H9 (cell line): ENCODE results near the gene RND1. TPM values are rescaled to one million over a fixed set of nuclear protein-coding genes. Genes with fewer than 3 reads are reported as not detected.

Experiments
- DNase-seq: peaks from one replicate; pipeline ENCODE4 v3.0.0-alpha.2; 2017
- H2AFZ ChIP-seq: one replicate; pipeline ENCODE4 v1.6.1; 2013; ENCODE audit warnings: mild to moderate bottlenecking, low read length, control low read depth, moderate library complexity
- H2AK5ac ChIP-seq: 2 replicates; pipeline ENCODE4 v1.6.1; 2013; ENCODE audit warnings: low read length, control low read depth, mixed read lengths; ENCODE audit not compliant: insufficient read length
- H2BK120ac ChIP-seq: one replicate; pipeline ENCODE4 v1.6.1; 2013; ENCODE audit warnings: low read depth, mild to moderate bottlenecking, low read length, control low read depth, inconsistent platforms; ENCODE audit not compliant: poor library complexity, severe bottlenecking
- H2BK12ac ChIP-seq: 2 replicates; pipeline ENCODE4 v1.6.1; 2013; ENCODE audit warnings: low read length, control low read depth, mixed read lengths, low read depth; ENCODE audit not compliant: insufficient read length
- H2BK15ac ChIP-seq: 2 replicates; pipeline ENCODE4 v1.6.1; 2013; ENCODE audit warnings: low read depth, low read length, control low read depth
- H2BK20ac ChIP-seq: one replicate; pipeline ENCODE4 v1.6.1; 2013; ENCODE audit warnings: low read depth, mild to moderate bottlenecking, low read length, control low read depth, inconsistent platforms; ENCODE audit not compliant: poor library complexity, severe bottlenecking
- H2BK5ac ChIP-seq: 2 replicates; pipeline ENCODE4 v1.6.1; 2013; ENCODE audit warnings: low read length, control low read depth, mixed read lengths; ENCODE audit not compliant: insufficient read length
- H3K14ac ChIP-seq: 2 replicates; pipeline ENCODE4 v1.6.1; 2013; ENCODE audit warnings: low read length, control low read depth; ENCODE audit not compliant: insufficient read depth
- H3K18ac ChIP-seq: 2 replicates; pipeline ENCODE4 v1.6.1; 2013; ENCODE audit warnings: low read depth, mild to moderate bottlenecking, mixed read lengths, low read length, control low read depth; ENCODE audit not compliant: insufficient read length
- H3K23ac ChIP-seq: 2 replicates; pipeline ENCODE4 v1.6.1; 2013; ENCODE audit warnings: low read length, control low read depth, mixed read lengths, low read depth; ENCODE audit not compliant: insufficient read length
- H3K23me2 ChIP-seq: 2 replicates; pipeline ENCODE4 v1.6.1; 2013; ENCODE audit warnings: low read depth, mild to moderate bottlenecking, mixed read lengths, low read length, control low read depth; ENCODE audit not compliant: insufficient read length, poor library complexity, severe bottlenecking
- H3K27ac ChIP-seq: 2 replicates; pipeline ENCODE4 v1.5.1; 2013; ENCODE audit warnings: low read length, control low read depth, mixed read lengths, low read depth; ENCODE audit not compliant: insufficient read length
- H3K27me3 ChIP-seq: 2 replicates; pipeline ENCODE4 v1.6.1; 2013; ENCODE audit warnings: low read length, control low read depth, inconsistent platforms; ENCODE audit not compliant: insufficient read depth
- H3K4ac ChIP-seq: 2 replicates; pipeline ENCODE4 v1.6.1; 2013; ENCODE audit warnings: low read depth, mild to moderate bottlenecking, control low read depth, inconsistent platforms, low read length, moderate library complexity
- H3K4me1 ChIP-seq: 2 replicates; pipeline ENCODE4 v1.6.1; 2013; ENCODE audit warnings: low read length, control low read depth, inconsistent platforms; ENCODE audit not compliant: insufficient read depth
- H3K4me2 ChIP-seq: 2 replicates; pipeline ENCODE4 v1.6.1; 2013; ENCODE audit warnings: low read length, control low read depth, mixed read lengths; ENCODE audit not compliant: insufficient read length, insufficient read depth
- H3K56ac ChIP-seq: 2 replicates; pipeline ENCODE4 v1.6.1; 2013; ENCODE audit warnings: low read depth, mild to moderate bottlenecking, mixed read lengths, low read length, control low read depth; ENCODE audit not compliant: insufficient read length
- H3K79me1 ChIP-seq: 2 replicates; pipeline ENCODE4 v1.6.1; 2013; ENCODE audit warnings: low read depth, mild to moderate bottlenecking, moderate library complexity, low read length, control low read depth, inconsistent platforms; ENCODE audit not compliant: insufficient read depth, poor library complexity, severe bottlenecking
- H3K79me2 ChIP-seq: 2 replicates; pipeline ENCODE4 v1.6.1; 2013; ENCODE audit warnings: low read length, control low read depth, inconsistent platforms; ENCODE audit not compliant: insufficient read depth
- H3K9ac ChIP-seq: 2 replicates; pipeline ENCODE4 v1.6.1; 2013; ENCODE audit warnings: low read length, control low read depth, mixed read lengths; ENCODE audit not compliant: insufficient read length; ENCODE audit errors: extremely low read depth
- H3K9me3 ChIP-seq: one replicate; pipeline ENCODE4 v1.6.1; 2013; ENCODE audit warnings: low read depth, low read length, inconsistent platforms; ENCODE audit not compliant: control insufficient read depth
- H3T11ph ChIP-seq: one replicate; pipeline ENCODE4 v1.6.1; 2013; ENCODE audit warnings: mild to moderate bottlenecking, low read length, control low read depth, inconsistent platforms
- H4K20me1 ChIP-seq: one replicate; pipeline ENCODE4 v1.6.1; 2013; ENCODE audit not compliant: control insufficient read depth, insufficient read length, insufficient read depth
- H4K5ac ChIP-seq: 2 replicates; pipeline ENCODE4 v1.6.1; 2013; ENCODE audit warnings: low read depth, mild to moderate bottlenecking, mixed read lengths, low read length, control low read depth; ENCODE audit not compliant: insufficient read length
- H4K8ac ChIP-seq: replicated peaks from 2 replicates; pipeline ENCODE4 v1.6.1; 2013; ENCODE audit warnings: low read length, control low read depth, mixed read lengths, low read depth; ENCODE audit not compliant: insufficient read length
- H4K91ac ChIP-seq: 2 replicates; pipeline ENCODE4 v1.6.1; 2013; ENCODE audit warnings: low read depth, mild to moderate bottlenecking, moderate library complexity, mixed read lengths, low read length, control low read depth; ENCODE audit not compliant: insufficient read length
- H3K27ac Mint-ChIP-seq, 3 experiments: 2 replicates in 2 of 3; 3 replicates in 1 of 3; pipeline ENCODE4 v1.8.0; 2020 to 2021; ENCODE audit warnings: mixed read lengths in 3 of 3, mild to moderate bottlenecking in 1 of 3, moderate library complexity in 1 of 3
- H3K27me3 Mint-ChIP-seq: 2 replicates; pipeline ENCODE4 v1.8.0; 2021; ENCODE audit warnings: low read depth, mild to moderate bottlenecking, moderate library complexity, mixed read lengths
- H3K36me3 Mint-ChIP-seq, 3 experiments: 2 replicates in 2 of 3; 3 replicates in 1 of 3; pipeline ENCODE4 v1.8.0; 2020 to 2021; ENCODE audit warnings: low read depth in 3 of 3, mixed read lengths in 3 of 3; ENCODE audit not compliant: insufficient read depth in 1 of 3
- H3K4me1 Mint-ChIP-seq, 2 experiments: 2 replicates each; pipeline ENCODE4 v1.8.0; 2020; ENCODE audit warnings: mixed read lengths in 2 of 2
- H3K4me3 Mint-ChIP-seq, 2 experiments: 2 replicates in 1 of 2; 3 replicates in 1 of 2; pipeline ENCODE4 v1.8.0; 2020 to 2021; ENCODE audit warnings: mild to moderate bottlenecking in 2 of 2, mixed read lengths in 2 of 2, moderate library complexity in 1 of 2
- H3K9me3 Mint-ChIP-seq, 2 experiments: 2 replicates in 1 of 2; 3 replicates in 1 of 2; pipeline ENCODE4 v1.8.0; 2020; ENCODE audit warnings: mild to moderate bottlenecking in 2 of 2, mixed read lengths in 2 of 2, moderate library complexity in 1 of 2
- CTCF ChIP-seq: fragments of 200-600 bp; sonication (generic); conservative IDR thresholded peaks from 3 replicates; pipeline ENCODE4 v1.8.0; 2021; ENCODE audit warnings: antibody characterized with exemption, mild to moderate bottlenecking
- WGBS: extraction: QIAGEN DNeasy Blood & Tissue Kit; methylation state at CpG from one replicate; pipeline ENCODE4 v1.1.7; 2013; ENCODE audit warnings: missing lambda C conversion rate, low lambda C conversion rate, mixed read lengths; ENCODE audit not compliant: insufficient read length; ENCODE audit errors: extremely low coverage; 5-methylcytosine and 5-hydroxymethylcytosine counted together
- total RNA-seq: library from RNA; stranded (reverse); gene quantifications from 2 replicates; pipeline ENCODE4 v1.2.1, GENCODE V29; 2021

The RND1 gene
- total RNA-seq, 1 experiment from 2014 or later, result 9.7 TPM

GRCh38 chr12:48854488-48854887 is 11.2 kb downstream of the RND1 start:
- Histone ChIP-seq H3K79me2 (peaks cover 14% of the 10 kb centered on the region; the same call in 1 of the 2 replicates), H3K56ac (no peak overlapping the region)
- no peaks in the 10 kb centered on the region for H3K9me3 Mint-ChIP-seq

More at GRCh38 chr12:48854488-48854887, 11.2 kb downstream of the RND1 start:
- 0 out of 2 replicates have a peak, but pooled peaks cover 5% of the 10 kb centered on the region for H3K4me1 ChIP-seq
- H3K23me2 ChIP-seq, result no peaks in the 10 kb centered on the region
- peaks cover 3% of the 10 kb centered on the region for H3K79me1 ChIP-seq
- H3K4me1 Mint-ChIP-seq, result peaks cover 14 to 19% of the 10 kb centered on the region in 2 experiments
- no peak overlapping the region for H2BK5ac ChIP-seq
- no peak overlapping the region for H3K27ac ChIP-seq
- no peak overlapping the region for H2BK20ac ChIP-seq
- H3K27ac Mint-ChIP-seq, result no peak overlapping the region
- no peak overlapping the region for H2BK15ac ChIP-seq
- no peak overlapping the region for H3K14ac ChIP-seq
- no peaks in the 10 kb centered on the region for H3K27me3 Mint-ChIP-seq
- no CpG with 5 or more reads among the region's 4 CpGs for WGBS
- no peak overlapping the region for H3K4ac ChIP-seq
- H4K20me1 ChIP-seq, result no peaks in the 10 kb centered on the region
- H3K4me3 Mint-ChIP-seq, result no peak overlapping the region
- TF ChIP-seq CTCF, result no peak
- no peak overlapping the region for H2AFZ ChIP-seq
- no peak overlapping the region for H3K18ac ChIP-seq
- no peak overlapping the region for H2BK120ac ChIP-seq
- H2AK5ac ChIP-seq, result no peak overlapping the region
- H3K23ac ChIP-seq, result no peak overlapping the region
- H3K9me3 ChIP-seq, result no peaks in the 10 kb centered on the region
- no peak overlapping the region for H3T11ph ChIP-seq
- H4K5ac ChIP-seq, result no peak overlapping the region
- no peak overlapping the region for H3K4me2 ChIP-seq
- no peak overlapping the region for H2BK12ac ChIP-seq
- peaks cover under 1 to 22% (median 12%) of the 10 kb centered on the region in 3 experiments; a peak in 6 of 7 replicates for H3K36me3 Mint-ChIP-seq
- H3K9ac ChIP-seq, result no peak overlapping the region
- H4K8ac ChIP-seq, result no peak overlapping the region
- no peaks in the 10 kb centered on the region for H3K27me3 ChIP-seq
- DNase-seq, result no peak
- H4K91ac ChIP-seq, result no peak overlapping the region
